Measurements from ENCODE around the gene TMEM164.

TMEM164 gene

DNA sequence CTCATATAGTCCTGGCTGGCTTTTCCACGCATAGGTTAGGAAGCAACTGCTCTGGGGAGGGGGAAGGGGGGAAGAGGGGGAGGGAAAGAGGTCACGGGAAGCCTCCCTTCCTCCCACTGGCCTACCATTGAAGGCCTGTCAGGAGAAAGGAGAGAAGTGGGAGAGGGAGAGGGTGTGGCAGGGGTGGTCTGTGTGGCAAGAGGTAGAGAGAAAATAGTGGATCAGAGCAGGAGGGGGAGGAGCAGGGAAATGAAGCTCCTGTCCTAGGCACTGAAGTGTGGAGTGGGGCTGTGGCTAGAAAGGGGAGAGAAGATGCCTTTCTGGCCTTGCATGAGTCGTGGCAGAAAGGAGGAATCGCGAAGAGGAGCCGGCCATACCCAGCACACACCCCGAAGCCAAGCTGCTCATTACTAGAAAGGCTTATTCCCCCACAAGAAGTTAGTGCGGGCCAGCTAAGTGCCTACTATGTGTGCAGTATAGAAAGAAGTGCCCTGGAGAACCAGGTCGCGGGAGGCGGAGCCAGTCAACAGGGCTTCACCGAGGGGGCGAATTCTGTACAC is 1.1 kb upstream of the TMEM164 start:
- DNase-seq, result no peak
- in situ Hi-C loops (cut with MboI; ENCODE audit: low pct_unique_long_range_greater_than_20kb, low sequenced_read_pairs), result no loop called here

DNA sequence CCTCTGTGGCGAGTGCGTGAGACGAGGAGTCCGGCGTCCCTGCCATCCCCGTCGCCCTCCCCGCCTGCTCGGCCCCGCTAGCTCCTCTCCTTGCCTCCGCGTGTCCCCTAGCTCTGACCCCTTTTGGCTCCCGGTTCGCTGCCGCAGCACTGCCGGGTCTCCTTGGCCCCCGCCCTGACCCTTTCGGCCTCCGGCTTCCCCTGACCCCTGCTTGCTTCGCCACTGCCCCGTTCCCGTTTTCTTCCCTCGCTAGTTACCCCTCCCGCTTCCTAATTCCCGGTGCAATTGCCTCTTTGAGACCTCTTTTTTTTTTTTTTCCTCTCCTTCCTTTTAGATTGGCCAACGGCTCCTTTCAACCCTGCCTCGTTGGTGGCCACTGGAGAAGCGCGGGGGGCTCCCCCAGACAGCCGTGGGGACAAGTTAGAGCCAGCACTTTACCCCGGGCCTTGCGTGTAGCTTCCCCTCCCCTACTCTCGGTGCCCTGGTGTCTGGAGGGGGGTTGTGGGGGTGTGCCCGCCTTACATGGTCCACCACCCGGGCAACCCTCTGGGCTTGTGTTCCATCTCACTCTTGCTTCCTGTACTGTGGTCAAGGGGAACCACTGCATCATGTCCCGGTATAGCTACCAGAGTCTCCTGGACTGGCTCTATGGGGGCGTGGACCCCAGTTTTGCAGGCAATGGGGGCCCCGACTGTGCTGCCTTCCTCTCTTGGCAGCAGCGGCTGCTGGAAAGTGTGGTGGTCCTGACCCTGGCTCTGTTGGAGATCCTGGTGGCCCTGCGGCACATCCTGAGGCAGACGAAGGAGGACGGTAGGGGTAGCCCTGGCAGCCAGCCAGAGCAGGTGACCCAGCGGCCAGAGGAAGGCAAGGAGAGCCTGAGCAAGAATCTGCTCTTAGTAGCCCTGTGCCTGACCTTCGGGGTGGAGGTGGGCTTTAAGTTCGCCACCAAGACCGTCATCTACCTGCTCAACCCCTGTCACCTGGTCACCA is 548 bp downstream of the TMEM164 start:
- peak; percentile 52 for DNase-seq
- in situ Hi-C loops (cut with MboI; ENCODE audit: low pct_unique_long_range_greater_than_20kb, low sequenced_read_pairs), result no loop called here

- in situ Hi-C loops (cut with MboI; ENCODE audit: low pct_unique_long_range_greater_than_20kb, low sequenced_read_pairs), result no loop called here
- DNase-seq, result no peak
Observed at GRCh38 chrX:110004215-110004614, 1.3 kb downstream of the TMEM164 start.

- in situ Hi-C loops (cut with MboI; ENCODE audit: low pct_unique_long_range_greater_than_20kb, low sequenced_read_pairs), result no loop called here
- DNase-seq, result no peak
Observed at GRCh38 chrX:110004731-110005369, 1.9 kb downstream of the TMEM164 start.

- in situ Hi-C loops (cut with MboI; ENCODE audit: low pct_unique_long_range_greater_than_20kb, low sequenced_read_pairs), result no loop called here
Observed at GRCh38 chrX:110006161-110006560, 3.2 kb downstream of the TMEM164 start.

DNA sequence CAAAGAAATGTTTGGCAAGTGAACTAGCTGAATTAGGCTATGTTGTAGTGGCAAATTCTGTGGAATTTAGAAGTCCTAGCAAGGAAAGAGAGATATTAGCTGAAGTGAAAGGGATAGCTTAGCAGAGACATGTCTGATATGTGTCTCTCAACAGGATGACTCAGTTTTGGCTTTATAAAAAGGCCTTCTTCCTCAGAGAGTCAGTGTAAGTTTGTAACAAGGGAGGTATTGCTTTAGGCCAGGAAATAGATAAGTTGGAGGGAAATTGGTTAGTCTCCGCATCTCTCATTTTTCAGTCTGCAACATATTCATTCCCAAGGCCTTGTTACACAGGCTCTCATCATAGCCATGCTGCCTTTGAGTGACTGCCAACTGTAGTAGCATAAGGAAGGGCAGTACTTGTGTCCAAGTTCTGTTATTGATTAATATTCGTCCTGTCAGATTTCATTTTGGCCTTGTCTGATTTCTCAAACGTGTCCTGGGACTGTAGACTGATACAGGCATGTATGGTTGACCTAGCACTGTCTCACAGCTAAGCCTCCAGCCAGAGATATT is 4.0 kb downstream of the TMEM164 start:
- DNase-seq, result no peak
- in situ Hi-C loops (cut with MboI; ENCODE audit: low pct_unique_long_range_greater_than_20kb, low sequenced_read_pairs), result no loop called here

More at GRCh38 chrX:110006161-110006560, 3.2 kb downstream of the TMEM164 start:
- DNase-seq, result no peak

- no peak for DNase-seq
- in situ Hi-C loops (cut with MboI; ENCODE audit: low pct_unique_long_range_greater_than_20kb, low sequenced_read_pairs), result no loop called here
Observed at GRCh38 chrX:110008011-110008635, 5.2 kb downstream of the TMEM164 start.

DNA sequence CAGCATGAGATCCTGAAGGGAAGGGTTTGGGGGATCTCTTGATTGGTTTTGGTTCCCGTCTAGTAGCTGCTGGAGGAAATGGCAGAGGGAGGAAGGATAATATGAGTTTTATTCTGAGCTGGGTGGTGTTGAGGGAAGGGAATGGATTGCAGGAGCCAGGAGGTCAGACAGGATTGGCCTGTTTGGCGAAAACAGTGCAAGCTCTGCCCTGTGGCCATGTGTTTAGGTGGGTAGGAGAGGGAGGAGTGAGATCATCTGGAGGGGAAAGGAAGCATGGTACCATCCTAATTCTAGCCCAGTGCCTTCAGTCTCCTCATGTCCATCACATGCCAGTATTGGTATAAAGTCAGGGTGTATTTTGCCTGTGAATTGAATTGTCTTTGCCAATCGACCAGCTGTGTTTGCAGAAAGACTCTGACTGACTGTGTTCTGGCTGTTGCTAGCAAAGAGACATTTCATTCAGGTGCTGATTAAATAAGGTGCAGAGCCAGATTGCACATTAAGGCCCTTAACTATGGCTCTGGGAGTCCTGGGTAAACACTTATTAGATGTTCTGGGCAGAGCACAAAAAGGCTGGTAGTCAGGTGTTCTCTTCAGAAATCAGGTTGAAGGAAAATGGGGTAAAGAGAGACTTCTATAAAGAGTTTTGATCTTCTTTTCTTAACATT is 10.0 kb downstream of the TMEM164 start:
- in situ Hi-C loops (cut with MboI; ENCODE audit: low pct_unique_long_range_greater_than_20kb, low sequenced_read_pairs), result no loop called here
- DNase-seq, result no peak

GRCh38 chrX:110013968-110014367 is 11.1 kb downstream of the TMEM164 start:
- in situ Hi-C loops (cut with MboI; ENCODE audit: low pct_unique_long_range_greater_than_20kb, low sequenced_read_pairs), result no loop called here
- no peak for DNase-seq

GRCh38 chrX:110015032-110015431 is 12.1 kb downstream of the TMEM164 start:
- in situ Hi-C loops (cut with MboI; ENCODE audit: low pct_unique_long_range_greater_than_20kb, low sequenced_read_pairs), result no loop called here
- DNase-seq, result no peak

DNA sequence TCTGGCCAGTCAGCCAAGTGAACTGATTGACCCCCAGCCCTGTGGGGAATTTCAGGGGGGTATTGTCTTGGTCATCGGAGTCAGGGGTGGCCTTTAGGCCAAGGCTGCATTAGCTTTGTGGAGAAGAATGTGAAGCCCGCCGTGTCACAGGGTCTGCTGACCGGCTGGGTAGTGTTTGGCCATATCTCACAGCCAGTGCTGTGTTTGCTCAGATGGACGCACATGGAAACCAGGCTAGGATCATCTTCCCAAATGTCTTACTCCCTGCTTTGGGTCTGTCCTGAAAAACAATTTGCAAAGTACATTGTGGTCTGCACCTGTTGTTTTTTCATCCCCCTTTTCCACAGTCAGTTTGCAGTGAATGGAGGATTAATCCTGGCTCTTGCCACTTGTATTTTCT is 13.0 kb downstream of the TMEM164 start:
- DNase-seq, result no peak
- in situ Hi-C loops (cut with MboI; ENCODE audit: low pct_unique_long_range_greater_than_20kb, low sequenced_read_pairs), result no loop called here

GRCh38 chrX:110020536-110020935 is 17.6 kb downstream of the TMEM164 start:
- no peak for DNase-seq
- in situ Hi-C loops (cut with MboI; ENCODE audit: low pct_unique_long_range_greater_than_20kb, low sequenced_read_pairs), result no loop called here

- in situ Hi-C loops (cut with MboI; ENCODE audit: low pct_unique_long_range_greater_than_20kb, low sequenced_read_pairs), result no loop called here
- peak; percentile 25 for DNase-seq
Observed at GRCh38 chrX:110021258-110022022, 18.5 kb downstream of the TMEM164 start.

DNA sequence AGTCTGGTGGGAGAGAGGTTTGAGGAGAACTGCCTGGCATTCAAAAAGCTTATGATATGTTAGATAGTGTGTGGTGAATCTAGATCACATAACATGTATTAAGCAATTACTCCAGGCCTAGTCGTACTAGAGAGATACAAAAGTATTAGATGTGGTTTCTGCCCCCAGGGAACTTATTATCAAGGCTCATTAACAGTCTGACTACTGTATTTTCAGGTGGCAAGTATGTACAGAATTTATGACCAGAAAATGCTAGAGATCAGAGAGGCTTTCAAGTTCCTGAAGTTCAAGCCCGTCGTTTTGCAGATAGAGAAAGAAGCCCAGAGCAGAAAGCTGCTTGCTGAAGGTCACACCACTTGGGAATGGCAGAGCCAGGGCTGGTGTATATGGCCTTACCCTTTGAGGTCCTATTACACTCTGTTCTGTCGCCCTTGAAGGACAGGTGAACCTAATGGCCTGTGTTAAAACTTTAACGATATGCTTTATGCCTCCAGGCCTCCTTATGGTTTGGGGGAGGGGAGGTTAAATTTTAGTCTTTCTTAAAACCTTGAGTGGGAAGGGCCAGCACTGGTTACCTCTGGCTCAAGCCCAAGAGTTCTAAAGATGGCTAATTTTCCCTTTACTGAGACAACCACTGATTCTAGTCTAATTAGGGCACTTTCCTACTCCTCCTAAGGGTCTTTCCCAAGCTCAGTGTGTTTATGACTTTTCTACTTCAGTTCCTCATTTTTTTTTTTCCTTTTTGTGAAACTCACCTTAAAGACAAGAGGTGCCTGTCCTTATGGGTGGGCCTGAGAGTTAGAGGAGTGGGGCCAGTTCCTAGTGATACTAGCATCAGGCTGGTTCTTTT is 19.9 kb downstream of the TMEM164 start:
- in situ Hi-C loops (cut with MboI; ENCODE audit: low pct_unique_long_range_greater_than_20kb, low sequenced_read_pairs), result no loop called here
- no peak for DNase-seq

DNA sequence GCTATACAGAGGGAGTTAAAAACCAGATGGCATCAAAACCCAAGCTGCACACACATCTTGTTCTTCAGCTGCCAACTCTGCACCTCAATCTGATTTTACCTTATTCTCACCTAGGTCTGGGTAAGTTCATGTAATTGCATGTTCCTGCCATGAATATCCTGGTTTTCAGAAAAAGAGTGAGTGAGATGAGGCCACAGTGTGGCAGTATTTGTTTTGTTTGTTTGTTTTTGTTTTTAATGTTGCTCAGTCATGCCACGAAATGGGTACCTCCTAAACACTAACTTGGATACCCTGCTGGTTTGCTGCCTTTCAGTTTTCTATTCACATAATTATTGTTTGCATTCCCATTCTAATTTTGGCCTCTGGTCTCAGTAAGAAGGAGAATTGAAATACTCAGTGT is 22.5 kb downstream of the TMEM164 start:
- in situ Hi-C loops (cut with MboI; ENCODE audit: low pct_unique_long_range_greater_than_20kb, low sequenced_read_pairs), result no loop called here
- DNase-seq, result no peak

DNA sequence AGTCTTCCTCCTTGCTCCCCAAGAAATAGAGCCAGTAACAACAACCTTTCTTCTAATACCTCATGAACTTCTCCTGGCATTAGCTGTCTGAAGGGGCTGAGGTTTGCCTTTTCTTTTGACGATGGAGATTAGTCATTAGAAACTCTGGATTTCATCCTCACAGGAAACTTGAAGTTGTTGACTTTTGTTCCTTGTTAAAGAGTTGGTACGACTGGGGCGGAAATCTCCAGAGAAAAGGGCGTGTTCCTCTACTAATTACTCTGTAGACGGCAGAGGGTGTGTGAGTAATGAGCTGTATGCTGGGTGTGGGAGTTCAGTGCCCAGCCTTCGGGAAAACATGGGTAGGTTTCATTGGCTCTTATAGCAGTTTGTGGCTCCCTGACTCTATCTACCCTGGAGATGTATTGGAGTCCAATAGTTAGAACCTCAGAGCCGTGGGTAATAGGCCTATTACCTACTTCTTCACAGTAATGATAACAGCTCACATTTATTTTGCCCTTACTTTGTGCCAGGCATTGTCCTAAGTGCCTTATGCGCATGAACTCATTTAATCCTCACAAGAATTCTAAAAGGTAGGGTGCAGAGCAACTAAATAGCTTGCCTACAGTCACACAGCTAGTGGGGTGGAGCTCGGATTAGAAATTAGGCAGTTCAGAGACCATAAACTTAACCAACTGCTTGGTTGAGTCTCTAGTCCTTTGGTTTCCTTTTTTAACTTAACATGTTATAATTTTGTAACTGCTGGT is 23.4 kb downstream of the TMEM164 start:
- no peak for DNase-seq
- in situ Hi-C loops (cut with MboI; ENCODE audit: low pct_unique_long_range_greater_than_20kb, low sequenced_read_pairs), result no loop called here

Measured in KBM-7 (cell line).